Testis (tissue), 2 donors: ENCODE data around the gene MIER1.

Experiments used
- CTCF ChIP-seq, 3 experiments: fragments of 450-650 bp in 2 of 3; fragments of 200-600 bp in 1 of 3; sonication (generic) in 1 of 3; IDR thresholded peaks; one replicate each; pipeline ENCODE4 v1.5.1; 2016 to 2019; ENCODE audit warnings: antibody characterized with exemption in 3 of 3, mild to moderate bottlenecking in 2 of 3, moderate library complexity in 1 of 3
- POLR2A ChIP-seq: fragments of 450-650 bp; IDR thresholded peaks from one replicate; pipeline ENCODE4 v1.6.1; 2017; ENCODE audit warnings: antibody characterized with exemption, mild to moderate bottlenecking, moderate library complexity

GRCh38 chr1:66957938-66958337 lies 33.1 kb downstream of the MIER1 start:
- TF ChIP-seq CTCF (IDR thresholded peaks at IDR 0.05), result no peak
- TF ChIP-seq POLR2A, result no peak
